ENCODE results near the gene HERC2.
"Not testable (repeated sequence)": the region's sequence is repeated elsewhere in the genome, so short reads cannot be mapped to it uniquely, and the experiment has no call there.

- not testable (repeated sequence) for TF ChIP-seq CTCF (IDR thresholded peaks at IDR 0.05; ENCODE audit: borderline replicate concordance, extremely low read depth, low read length, poor library complexity, severe bottlenecking); EZH2 (IDR thresholded peaks at IDR 0.05; ENCODE audit: borderline replicate concordance, low read depth, low read length, severe bottlenecking)
These were observed 35.3 kb downstream of the HERC2 start for GRCh38 chr15:28286659-28287058.

Measured in DND-41 (cell line).